GM06990 (cell line): ENCODE data around the gene SLC5A9.

Experiments
- DNase-seq: peaks from one replicate; pipeline ENCODE4 v3.0.0-alpha.2; 2011; ENCODE audit not compliant: insufficient read length; ENCODE audit errors: extremely low read depth
- H3K27me3 ChIP-seq: replicated peaks from 2 replicates; pipeline ENCODE4 v1.6.0; 2011; ENCODE audit warnings: low read length; ENCODE audit not compliant: control insufficient read depth, insufficient read depth
- H3K36me3 ChIP-seq: 2 replicates; pipeline ENCODE4 v1.5.1; 2011; ENCODE audit warnings: low read length; ENCODE audit not compliant: control insufficient read depth, insufficient read depth
- H3K4me3 ChIP-seq: replicated peaks from 2 replicates; pipeline ENCODE4 v1.5.1; 2011; ENCODE audit warnings: low read depth, mild to moderate bottlenecking, control low read depth, low read length
- TF ChIP-seq, protein P1 (sequence below): IDR thresholded peaks from 2 replicates; pipeline ENCODE4 v1.5.1; 2011; ENCODE audit warnings: low read length, control low read depth, mild to moderate bottlenecking, inconsistent platforms; ENCODE audit not compliant: insufficient read depth, poor library complexity, severe bottlenecking

SLC5A9 gene

DNA sequence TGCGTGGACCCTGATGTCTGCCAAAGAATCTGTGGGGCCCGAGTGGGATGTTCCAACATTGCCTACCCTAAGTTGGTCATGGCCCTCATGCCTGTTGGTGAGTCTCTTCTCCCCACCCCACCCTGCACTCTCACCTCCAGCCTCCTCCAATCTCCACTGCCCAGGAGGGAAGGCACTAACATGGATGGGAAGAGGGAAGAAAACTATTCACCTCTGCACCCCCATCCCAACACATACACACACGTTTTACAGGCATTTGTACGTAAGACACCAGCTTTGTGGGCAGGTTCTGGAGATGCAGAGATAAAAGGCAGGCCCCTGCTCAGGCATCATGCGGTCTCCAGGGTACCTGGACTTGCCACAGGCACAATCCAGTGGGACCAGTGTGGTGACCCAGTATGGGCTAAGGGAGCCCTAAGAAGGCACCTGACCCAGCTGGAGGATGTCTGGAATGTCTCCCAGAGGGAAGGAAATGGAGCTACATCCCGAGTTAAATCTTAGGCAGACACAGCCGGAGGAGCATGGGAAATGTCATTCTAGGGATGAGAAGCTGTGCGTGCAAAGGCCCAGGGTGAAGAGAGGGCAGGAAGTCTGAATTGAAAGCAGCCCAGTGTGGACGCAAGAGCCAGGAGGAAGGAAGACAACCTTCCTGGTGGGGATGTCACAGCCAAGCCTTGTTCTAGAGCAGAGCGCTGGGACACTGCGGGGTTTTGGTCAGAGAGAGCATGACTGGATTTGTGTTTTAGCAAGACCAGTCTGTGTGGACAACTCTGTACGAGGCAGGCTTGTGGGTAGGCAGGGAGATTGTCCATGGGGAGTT lies 11.4 kb downstream of the SLC5A9 start:
- no peaks in the 10 kb centered on the region for H3K27me3 ChIP-seq
- no peak overlapping the region for H3K4me3 ChIP-seq
- TF ChIP-seq, protein P1, sequence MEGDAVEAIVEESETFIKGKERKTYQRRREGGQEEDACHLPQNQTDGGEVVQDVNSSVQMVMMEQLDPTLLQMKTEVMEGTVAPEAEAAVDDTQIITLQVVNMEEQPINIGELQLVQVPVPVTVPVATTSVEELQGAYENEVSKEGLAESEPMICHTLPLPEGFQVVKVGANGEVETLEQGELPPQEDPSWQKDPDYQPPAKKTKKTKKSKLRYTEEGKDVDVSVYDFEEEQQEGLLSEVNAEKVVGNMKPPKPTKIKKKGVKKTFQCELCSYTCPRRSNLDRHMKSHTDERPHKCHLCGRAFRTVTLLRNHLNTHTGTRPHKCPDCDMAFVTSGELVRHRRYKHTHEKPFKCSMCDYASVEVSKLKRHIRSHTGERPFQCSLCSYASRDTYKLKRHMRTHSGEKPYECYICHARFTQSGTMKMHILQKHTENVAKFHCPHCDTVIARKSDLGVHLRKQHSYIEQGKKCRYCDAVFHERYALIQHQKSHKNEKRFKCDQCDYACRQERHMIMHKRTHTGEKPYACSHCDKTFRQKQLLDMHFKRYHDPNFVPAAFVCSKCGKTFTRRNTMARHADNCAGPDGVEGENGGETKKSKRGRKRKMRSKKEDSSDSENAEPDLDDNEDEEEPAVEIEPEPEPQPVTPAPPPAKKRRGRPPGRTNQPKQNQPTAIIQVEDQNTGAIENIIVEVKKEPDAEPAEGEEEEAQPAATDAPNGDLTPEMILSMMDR, result no peak
- DNase-seq, result no peak
- no peaks in the 10 kb centered on the region for H3K36me3 ChIP-seq

DNA sequence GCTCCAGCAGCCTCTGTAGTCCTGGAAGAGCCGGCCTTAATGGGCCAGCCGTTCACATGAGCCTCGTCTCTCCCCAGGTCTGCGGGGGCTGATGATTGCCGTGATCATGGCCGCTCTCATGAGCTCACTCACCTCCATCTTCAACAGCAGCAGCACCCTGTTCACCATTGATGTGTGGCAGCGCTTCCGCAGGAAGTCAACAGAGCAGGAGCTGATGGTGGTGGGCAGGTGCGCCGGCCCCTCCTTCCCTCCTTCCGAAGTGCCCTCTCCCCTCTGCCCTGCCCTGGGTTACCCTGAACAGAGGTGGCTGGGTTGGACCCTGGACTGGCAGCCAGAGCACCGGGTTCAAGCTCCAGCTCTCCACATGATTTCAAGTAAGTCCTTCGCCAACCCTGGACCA lies 13.1 kb downstream of the SLC5A9 start:
- H3K27me3 ChIP-seq, result no peaks in the 10 kb centered on the region
- DNase-seq, result no peak
- H3K4me3 ChIP-seq, result no peak overlapping the region
- TF ChIP-seq, protein P1, result no peak
- H3K36me3 ChIP-seq, result no peaks in the 10 kb centered on the region

DNA sequence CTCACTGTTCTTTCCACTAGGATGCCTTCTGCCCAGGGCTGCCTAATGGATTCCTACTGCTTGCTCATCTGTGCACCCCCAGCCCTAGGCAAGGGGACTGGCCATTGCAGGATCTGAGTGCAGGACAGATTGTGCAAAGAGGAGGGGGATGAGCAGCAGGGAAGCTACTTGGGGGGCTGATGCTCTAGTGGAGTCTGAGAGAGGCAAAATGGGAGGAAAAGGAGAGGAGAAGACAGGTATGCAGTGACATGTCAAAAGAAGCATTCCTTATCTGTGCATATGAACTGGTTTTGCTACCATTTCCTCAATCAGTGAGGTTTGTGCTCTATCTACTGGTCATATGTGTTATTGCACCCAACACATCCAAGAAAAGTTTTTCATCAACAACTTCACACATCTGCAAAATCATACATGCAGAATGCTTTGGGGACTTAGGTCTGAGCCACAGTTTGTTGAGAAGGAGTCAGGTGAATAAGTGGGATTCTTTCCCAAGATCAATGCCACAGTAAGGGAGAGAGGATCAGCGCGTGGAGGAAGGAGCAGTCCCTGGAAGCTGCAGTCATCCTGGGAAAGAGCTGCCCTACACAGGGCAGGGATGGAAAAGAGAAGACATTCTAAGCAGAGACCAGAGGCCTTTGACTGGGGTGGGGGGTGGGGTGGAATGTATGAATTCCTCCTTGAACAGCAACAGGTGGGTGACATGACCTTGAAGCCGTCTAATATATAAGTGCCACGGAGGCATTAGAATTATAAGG lies 14.4 kb downstream of the SLC5A9 start:
- no peaks in the 10 kb centered on the region for H3K36me3 ChIP-seq
- H3K27me3 ChIP-seq, result no peaks in the 10 kb centered on the region
- TF ChIP-seq, protein P1, result peak; percentile 47
- no peak overlapping the region for H3K4me3 ChIP-seq
- no peak for DNase-seq

DNA sequence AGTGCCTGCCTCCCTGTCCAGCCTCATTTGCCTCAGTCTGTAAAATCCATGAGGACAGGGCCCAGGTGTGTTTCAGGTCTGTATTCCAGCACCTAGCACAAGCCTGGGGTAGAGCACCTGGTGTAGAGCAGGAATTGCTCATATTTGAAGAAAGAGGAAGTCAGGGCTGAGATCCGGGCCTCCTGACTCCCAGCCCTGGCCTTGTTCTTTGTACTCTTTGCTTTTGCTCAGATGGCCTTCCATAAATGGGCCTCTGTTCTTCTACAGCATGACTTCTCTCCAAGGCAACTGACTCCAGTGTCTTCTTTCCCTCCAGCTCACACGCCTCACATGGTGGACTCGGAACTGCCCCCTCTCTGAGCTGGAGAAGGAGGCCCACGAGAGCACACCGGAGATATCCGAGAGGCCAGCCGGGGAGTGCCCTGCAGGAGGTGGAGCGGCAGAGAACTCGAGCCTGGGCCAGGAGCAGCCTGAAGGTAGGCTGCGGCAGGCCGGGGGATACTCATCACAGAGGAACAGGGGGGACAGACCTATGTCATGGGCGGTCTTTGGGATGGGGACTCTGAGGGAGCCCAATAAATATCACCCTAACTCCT lies 19.7 kb downstream of the SLC5A9 start:
- TF ChIP-seq, protein P1, result no peak
- Histone ChIP-seq H3K27me3 (no peaks in the 10 kb centered on the region), H3K36me3 (no peaks in the 10 kb centered on the region), H3K4me3 (no peak overlapping the region)
- no peak for DNase-seq

DNA sequence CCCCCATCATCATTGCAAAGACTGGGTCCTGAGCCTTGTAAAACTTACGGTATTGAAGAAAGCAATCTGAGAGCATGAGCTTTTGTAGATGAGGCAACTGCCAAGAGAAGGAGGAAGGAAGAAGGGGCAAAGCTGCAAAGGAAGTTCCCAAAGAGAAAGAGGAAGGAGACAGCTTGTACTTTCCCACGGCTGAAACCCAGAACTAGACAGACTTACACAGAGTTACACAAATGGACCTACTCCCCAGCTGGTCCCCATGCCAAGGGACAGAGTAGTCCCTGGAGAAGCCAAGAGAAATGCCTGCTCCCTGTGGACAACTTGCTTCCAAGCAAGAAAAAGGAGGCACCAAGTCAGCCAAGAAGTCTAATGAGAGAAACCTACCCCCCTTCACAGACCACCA lies 22.6 kb downstream of the SLC5A9 start:
- TF ChIP-seq, protein P1, result no peak
- H3K36me3 ChIP-seq, result no peaks in the 10 kb centered on the region
- no peaks in the 10 kb centered on the region for H3K27me3 ChIP-seq
- DNase-seq, result no peak
- H3K4me3 ChIP-seq, result no peak overlapping the region
